Suprapubic skin (tissue), 4 donors: ENCODE data around the gene NKX6-1.

ENCODE experiments used
- CTCF ChIP-seq, 2 donors: fragments of 200-600 bp in 1 of 2; fragments of 450-650 bp in 1 of 2; sonication (generic) in 1 of 2; IDR thresholded peaks; one replicate each; pipeline ENCODE4 v1.5.1; 2016 to 2019; ENCODE audit warnings: antibody characterized with exemption in 2 of 2, mild to moderate bottlenecking in 1 of 2, moderate library complexity in 1 of 2
- EP300 ChIP-seq: sonication (generic); formaldehyde crosslinking; IDR thresholded peaks from one replicate; pipeline ENCODE4 v1.6.1; 2017; ENCODE audit warnings: antibody characterized with exemption
- POLR2AphosphoS5 ChIP-seq, 3 donors: sonication (generic); formaldehyde crosslinking; IDR thresholded peaks; one replicate each; pipeline ENCODE4 v1.6.1; 2017; ENCODE audit warnings: antibody characterized with exemption in 3 of 3

GRCh38 chr4:84479663-84480062, 19.4 kb downstream of the NKX6-1 start:
- TF ChIP-seq POLR2AphosphoS5 (IDR thresholded peaks at IDR 0.05) (no peak), EP300 (no peak), CTCF (IDR thresholded peaks at IDR 0.05) (no peak)
